Activated naive CD4-positive, alpha-beta T cell (primary cell): Measurements from ENCODE around the gene STK26.
"Not testable (repeated sequence)": the region's sequence is repeated elsewhere in the genome, so short reads cannot be mapped to it uniquely, and the experiment has no call there.

Experiments used
- DNase-seq, 4 experiments: peaks; one replicate each; lab custom pipeline; 2025; lab: John Stamatoyannopoulos, UW

The STK26 gene

DNA sequence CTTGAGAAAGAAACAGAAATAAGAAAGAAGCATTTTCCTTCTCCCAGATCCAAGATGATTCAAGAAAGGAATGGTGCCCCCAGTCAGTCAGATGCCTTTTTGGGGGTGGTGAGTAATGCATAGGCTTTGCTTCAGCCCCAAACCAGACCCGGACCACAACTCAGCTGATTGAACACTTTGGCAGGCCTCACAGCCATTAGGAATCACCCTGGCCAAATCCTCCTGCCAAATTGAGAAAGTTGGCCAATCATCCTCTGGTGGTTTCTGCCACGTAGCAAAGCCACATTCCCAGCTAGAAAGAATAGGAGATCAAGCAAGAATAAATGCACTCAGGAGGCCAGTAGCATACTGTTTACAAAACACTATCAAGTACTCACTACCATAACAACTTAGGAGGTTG, 71.1 kb downstream of the STK26 start:
- no peak for DNase-seq

DNA sequence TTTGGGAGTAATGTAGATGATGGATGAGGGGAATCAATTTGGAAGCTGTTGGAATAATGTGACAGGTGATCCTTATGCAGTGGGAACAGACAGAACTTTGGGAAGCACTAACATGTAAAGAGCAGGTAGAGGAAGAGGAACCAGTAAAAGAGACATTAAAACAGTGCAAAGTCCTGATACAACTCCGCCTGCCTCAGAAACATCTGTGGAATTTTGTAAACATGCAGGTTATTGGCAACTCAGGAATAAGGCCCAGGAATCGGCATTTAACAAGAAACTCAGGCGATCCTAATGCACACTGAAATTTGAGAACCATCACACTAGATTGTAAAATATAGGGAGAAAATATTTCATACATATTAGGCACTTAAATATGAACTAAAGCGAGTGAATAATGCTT, 75.6 kb downstream of the STK26 start:
- not testable (repeated sequence) for DNase-seq

DNA sequence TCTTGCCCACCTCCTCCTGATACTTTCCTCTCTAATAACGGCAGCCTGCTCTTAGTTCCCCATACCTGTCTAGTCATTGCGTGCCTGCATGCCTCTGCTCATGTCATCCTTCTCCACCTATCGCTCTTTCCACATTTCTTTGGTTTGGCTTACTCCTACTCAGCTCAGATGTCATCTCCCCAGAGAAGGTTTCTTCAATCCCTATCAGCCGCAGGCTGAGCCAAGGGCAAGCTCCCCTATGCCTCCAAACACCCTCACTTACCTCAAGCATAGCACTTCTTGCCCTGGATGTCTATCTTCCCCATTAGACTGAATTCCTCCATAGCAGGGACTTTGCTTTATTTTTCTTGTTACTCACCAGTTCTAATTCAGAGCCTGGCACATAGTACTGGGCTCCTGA, 78.1 kb downstream of the STK26 start:
- no peak for DNase-seq

DNA sequence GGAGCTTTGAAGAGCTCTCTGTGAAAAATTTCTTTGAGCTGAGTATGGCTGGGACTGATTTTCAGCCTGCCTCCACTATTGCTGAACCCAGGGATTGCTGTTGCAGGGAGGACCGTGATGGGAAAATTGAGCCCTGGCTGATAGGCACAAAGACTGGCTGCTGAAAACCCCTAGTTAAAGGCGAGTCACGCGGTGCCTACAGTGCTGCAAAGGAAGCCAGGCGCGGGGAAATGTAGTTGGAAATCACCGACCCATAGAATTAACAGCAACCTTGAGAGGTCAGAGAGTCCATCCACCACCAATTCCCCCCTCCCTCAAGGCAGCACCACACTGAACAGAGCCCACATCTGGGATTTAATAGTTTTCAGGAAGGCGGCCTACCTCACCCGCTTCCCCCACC, 78.7 kb downstream of the STK26 start:
- no peak for DNase-seq

DNA sequence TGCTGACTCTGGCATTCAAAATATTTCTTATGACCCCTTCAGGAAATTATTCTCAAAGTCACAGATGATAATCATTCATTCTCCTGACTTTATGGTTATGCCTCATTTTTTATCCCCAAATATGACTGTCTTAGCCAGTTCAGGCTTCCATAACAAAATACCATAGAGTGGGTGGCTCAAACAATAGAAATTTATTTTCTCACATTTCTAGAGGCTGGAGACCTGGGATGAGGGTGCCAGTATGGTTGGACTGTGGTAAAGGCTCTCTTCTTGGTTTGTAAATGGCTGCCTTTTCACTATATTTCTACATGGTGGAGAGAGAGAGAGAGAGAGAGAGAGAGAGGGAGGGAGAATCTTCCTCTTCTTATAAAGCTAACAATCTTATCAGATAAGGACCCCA, 84.2 kb downstream of the STK26 start:
- no peak for DNase-seq

DNA sequence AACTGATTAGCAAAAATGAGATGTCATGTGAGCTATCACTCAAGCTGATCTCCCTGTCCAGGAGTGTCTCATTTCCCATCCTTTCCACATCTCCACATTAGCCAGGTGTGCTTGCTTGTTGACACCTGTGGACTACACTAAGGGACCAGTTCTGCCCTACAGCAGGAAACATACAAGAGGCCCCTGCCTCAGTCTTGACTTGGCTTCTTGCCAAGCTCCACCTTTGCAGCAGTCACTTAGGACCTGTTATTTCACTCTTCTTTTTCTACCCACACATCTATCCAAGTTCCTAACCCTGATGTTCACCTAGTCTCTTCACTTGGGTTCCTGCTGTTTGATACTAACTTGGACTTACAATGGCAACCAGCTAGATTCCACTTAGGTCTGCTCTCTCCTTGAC, 91.5 kb downstream of the STK26 start:
- DNase-seq = no peak

DNA sequence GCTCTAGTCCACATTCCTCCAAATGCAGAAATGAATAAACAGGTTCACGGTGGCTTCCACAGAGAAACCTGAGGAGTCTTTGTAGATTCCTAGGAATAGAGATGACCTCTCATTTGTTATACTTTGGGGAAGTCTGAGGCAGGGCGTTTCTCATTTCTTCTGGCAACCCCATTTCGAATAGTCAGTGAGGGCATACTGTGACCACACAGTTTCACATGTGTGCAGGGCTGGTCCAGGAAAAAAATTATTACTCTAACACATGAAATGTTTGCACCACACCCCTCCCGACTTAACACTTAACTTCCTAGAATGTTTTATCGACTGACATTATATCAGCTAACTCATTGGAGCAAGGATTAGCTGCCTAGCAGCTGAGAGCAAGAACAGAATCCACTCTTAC, 92.7 kb downstream of the STK26 start:
- no peak for DNase-seq

DNA sequence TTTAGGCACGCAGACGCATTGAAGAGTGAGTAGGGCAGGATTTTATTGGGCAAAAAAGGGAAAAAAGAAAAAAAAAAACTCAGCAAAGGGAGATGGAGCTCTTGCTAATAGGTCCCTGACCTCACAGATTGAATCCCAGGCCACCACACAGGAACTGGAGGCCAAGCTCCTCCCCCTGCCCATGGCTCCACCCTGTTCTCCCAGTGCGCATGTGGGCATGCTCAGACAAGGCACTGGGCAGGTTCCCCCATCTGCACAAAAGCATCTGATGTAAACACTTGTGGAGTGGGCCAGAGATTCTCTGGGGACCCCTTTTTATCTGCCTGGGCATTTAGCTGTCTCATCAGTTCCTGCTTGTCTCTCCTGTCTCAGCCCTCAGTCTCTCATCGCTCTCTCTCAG, 95.3 kb downstream of the STK26 start:
- no peak for DNase-seq

DNA sequence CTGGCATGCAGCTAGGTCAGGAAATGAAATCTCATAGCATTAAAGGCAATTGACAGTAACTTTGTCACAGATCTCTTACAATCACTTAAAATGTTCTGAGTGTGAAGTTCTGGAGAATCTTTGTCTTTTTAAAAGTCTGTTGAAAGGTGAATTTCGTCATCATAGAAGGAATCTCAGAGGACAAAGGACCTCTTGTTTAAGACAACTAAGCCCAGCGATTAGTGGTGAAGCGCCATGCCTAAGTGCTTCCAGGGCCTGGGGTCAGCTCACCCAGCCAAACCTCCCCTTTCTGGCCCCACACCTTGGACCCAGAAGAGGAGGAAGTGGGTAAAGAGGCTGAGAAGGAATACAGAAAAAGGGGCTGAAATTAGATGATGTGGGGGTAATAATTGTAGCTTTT, 96.2 kb downstream of the STK26 start:
- no peak for DNase-seq

DNA sequence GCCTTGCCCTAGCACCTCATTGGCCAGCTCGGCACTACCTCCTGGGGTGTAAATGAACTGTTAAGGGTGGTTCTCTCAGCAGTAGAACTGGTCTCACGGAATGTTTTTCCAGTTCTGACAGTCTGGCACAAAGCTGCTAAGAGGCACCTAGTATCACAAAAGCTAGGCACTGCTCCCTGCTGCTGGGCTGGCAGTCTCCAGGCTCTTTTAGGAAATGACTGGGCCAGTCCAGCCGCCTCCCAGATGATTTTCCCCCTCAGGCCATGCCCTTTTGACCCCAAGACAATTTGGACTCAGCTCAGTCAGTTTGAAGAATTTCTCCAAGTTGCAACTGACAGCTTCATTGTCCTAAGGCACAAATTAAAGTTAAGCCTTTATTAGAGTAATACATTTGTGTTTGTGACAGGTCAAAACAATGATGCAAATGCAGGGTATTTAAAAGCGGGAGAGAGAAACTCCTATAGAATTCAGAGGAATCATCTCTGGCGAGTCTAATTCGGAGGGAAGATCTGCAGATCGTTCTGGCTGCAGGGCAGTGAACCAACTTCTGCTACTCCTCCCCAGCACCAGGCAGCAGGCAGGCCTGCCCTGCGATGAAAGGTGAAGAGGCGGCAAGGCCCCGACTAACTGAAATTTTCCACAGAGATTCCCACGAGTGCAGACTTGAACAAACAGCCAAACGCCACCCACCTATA, 96.9 kb downstream of the STK26 start:
- DNase-seq = no peak

DNA sequence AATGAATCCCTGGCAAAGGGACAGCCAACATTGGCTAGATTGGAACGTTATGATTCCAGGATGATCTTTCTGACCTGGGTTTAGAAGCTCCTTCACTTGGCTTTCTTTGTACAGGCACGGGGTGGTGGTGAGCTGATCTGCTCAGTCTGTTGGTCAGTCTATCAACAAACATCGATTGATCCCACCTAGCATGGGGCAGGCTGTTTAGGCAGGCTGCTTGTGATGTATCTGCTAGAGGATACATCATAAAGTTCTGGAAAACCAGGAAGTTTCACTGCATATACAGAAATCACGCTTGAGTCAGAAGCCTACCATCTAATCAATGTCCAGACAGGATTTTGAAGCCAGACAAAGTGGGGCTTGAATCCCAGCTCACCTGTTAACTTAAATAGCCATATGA, 97.8 kb downstream of the STK26 start:
- DNase-seq = no peak
